ENCODE data around the gene WDR45. TPM values are rescaled to one million over a fixed set of nuclear protein-coding genes. Genes with fewer than 3 reads are reported as not detected.

WDR45 gene
- total RNA-seq, 1 experiment from 2014 or later, result 31.5 TPM

DNA sequence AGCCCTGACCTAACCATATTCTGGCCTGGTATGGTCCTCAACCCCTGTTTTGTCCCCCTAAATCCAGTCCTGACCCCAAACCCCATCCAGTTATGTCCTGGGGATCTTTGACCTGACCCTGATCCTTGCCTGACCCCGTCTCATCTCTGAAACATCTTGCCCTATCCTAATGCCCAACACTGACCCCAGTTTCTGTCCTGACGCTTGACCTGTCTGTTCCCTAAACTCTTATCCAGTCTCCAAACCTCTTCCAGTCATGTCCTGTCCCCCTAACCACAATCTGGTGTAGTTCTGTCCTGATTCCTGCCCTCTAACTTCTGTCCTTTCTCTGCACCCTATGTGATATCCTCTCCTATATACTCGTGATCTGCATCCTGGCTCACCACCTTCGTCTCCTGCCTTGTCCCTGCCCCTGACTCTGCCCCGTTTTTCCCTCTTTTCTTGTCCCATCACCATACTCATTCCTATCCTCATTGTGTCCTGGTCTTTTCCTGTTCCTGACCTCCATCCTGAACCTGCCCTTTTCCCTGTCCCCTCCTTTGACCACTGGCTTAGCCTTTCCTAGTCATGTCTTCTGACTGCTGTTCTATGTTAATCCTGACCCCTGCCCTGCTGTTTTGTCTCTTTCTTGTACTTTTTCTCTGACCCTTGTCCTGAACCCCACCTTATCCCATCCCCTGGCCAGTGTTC, 25.5 kb downstream of the WDR45 start:
- peak overlapping the region; percentile 31 for H3K9ac ChIP-seq (ENCODE audit: extremely low read depth, insufficient read length, low read length)

More for the DNA sequence above, 25.5 kb downstream of the WDR45 start:
- Histone ChIP-seq H3K4me1 (ENCODE audit: insufficient read depth, low read length) (peaks cover 2% of the 10 kb centered on the region; the same call in 1 of the 2 replicates), H2BK20ac (ENCODE audit: low read depth, low read length, poor library complexity, severe bottlenecking) (no peak overlapping the region), H4K5ac (ENCODE audit: insufficient read length, low read depth, low read length) (no peak overlapping the region), H3K9me3 (ENCODE audit: control insufficient read depth, low read depth, low read length) (no peaks in the 10 kb centered on the region), H3K14ac (ENCODE audit: insufficient read depth, low read length) (no peak overlapping the region), H2BK5ac (ENCODE audit: insufficient read length, low read length) (no peak overlapping the region), H3K79me1 (ENCODE audit: insufficient read depth, low read depth, low read length, poor library complexity, severe bottlenecking) (no peaks in the 10 kb centered on the region), H3K4ac (ENCODE audit: low read depth, low read length) (no peak overlapping the region), H2AK5ac (ENCODE audit: insufficient read length, low read length) (no peak overlapping the region), H4K8ac (replicated peaks; ENCODE audit: insufficient read length, low read depth, low read length) (no peak overlapping the region), H2BK15ac (ENCODE audit: low read depth, low read length) (no peak overlapping the region), H3K18ac (ENCODE audit: insufficient read length, low read depth, low read length) (no peak overlapping the region), H3K56ac (ENCODE audit: insufficient read length, low read depth, low read length) (no peak overlapping the region), H4K91ac (ENCODE audit: insufficient read length, low read depth, low read length) (no peak overlapping the region), H2BK12ac (ENCODE audit: insufficient read length, low read depth, low read length) (no peak overlapping the region), H3K23ac (ENCODE audit: insufficient read length, low read depth, low read length) (no peak overlapping the region), H3K23me2 (ENCODE audit: insufficient read length, low read depth, low read length, poor library complexity, severe bottlenecking) (no peaks in the 10 kb centered on the region), H3K27ac (ENCODE audit: insufficient read length, low read depth, low read length) (no peak overlapping the region), H3K4me2 (ENCODE audit: insufficient read depth, insufficient read length, low read length) (peak overlapping the region; percentile 73), H2BK120ac (ENCODE audit: low read depth, low read length, poor library complexity, severe bottlenecking) (no peak overlapping the region), H4K20me1 (ENCODE audit: control insufficient read depth, insufficient read depth, insufficient read length) (no peaks in the 10 kb centered on the region), H2AFZ (ENCODE audit: low read length) (no peak overlapping the region), H3K79me2 (ENCODE audit: insufficient read depth, low read length) (peaks cover 6% of the 10 kb centered on the region; the same call in 1 of the 2 replicates), H3T11ph (ENCODE audit: low read length) (no peak overlapping the region), H3K27me3 (ENCODE audit: insufficient read depth, low read length) (no peaks in the 10 kb centered on the region)
- peaks cover 71 to 86% of the 10 kb centered on the region in 2 experiments for H3K9me3 Mint-ChIP-seq
- peaks cover 18% of the 10 kb centered on the region in 2 experiments for H3K4me1 Mint-ChIP-seq
- peaks cover 10% of the 10 kb centered on the region for H3K27me3 Mint-ChIP-seq (ENCODE audit: low read depth)
- no peak for DNase-seq
- H3K27ac Mint-ChIP-seq, result peak overlapping the region; percentile 9 to 62 (median 49); a peak in 5 of 7 replicates
- H3K36me3 Mint-ChIP-seq (ENCODE audit: insufficient read depth in 1 of 3, low read depth in 3 of 3), result peaks cover 3 to 28% (median 18%) of the 10 kb centered on the region in 3 experiments; a peak in 6 of 7 replicates
- no peak for TF ChIP-seq CTCF (conservative IDR thresholded peaks at IDR 0.05)
- no CpG with 5 or more reads among the region's 5 CpGs for WGBS (ENCODE audit: extremely low coverage, insufficient read length, low lambda C conversion rate)
- peak overlapping the region; percentile 73 to 81 for H3K4me3 Mint-ChIP-seq

All from H9 (cell line).